Measurements from ENCODE around the gene IQSEC1. TPM values are rescaled to one million over a fixed set of nuclear protein-coding genes. Genes with fewer than 3 reads are reported as not detected.

The IQSEC1 gene
- total and polyA plus RNA-seq, 2 of the 8 experiments (the other 6 are each of a cell fraction or from before 2014, with no cell fraction given) = 6.8 to 28.8 TPM

DNA sequence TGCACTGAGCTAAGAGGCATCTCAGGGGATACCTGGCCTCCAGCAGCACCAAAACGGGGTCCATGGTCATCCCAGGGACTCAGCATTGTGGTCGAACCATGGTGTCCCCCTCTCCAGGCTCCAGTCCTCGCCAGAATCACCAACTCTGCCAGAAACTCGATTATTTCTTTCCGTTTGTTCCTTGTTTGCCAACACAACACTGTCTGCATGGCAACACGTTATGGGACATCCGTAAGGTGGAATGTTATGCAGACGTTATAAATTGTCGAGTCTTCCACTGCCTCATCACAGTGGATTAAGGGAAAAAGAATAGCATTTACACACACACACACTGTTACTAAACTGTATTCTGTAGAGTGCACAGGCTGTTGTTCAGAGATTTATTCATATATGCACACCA lies 179.4 kb downstream of the IQSEC1 start (continued):
- TF ChIP-seq BRCA1 (IDR thresholded peaks at IDR 0.05; ENCODE audit: low read depth, low read length) = no peak
- TF ChIP-seq, protein P1, sequence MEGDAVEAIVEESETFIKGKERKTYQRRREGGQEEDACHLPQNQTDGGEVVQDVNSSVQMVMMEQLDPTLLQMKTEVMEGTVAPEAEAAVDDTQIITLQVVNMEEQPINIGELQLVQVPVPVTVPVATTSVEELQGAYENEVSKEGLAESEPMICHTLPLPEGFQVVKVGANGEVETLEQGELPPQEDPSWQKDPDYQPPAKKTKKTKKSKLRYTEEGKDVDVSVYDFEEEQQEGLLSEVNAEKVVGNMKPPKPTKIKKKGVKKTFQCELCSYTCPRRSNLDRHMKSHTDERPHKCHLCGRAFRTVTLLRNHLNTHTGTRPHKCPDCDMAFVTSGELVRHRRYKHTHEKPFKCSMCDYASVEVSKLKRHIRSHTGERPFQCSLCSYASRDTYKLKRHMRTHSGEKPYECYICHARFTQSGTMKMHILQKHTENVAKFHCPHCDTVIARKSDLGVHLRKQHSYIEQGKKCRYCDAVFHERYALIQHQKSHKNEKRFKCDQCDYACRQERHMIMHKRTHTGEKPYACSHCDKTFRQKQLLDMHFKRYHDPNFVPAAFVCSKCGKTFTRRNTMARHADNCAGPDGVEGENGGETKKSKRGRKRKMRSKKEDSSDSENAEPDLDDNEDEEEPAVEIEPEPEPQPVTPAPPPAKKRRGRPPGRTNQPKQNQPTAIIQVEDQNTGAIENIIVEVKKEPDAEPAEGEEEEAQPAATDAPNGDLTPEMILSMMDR (IDR thresholded peaks at IDR 0.05; ENCODE audit: control extremely low read depth in 1 of 3, insufficient read depth in 1 of 3, low read depth in 1 of 3, low read length in 3 of 3) = no peak
- TF ChIP-seq RFX5 (IDR thresholded peaks at IDR 0.05; ENCODE audit: borderline replicate concordance, low read depth, low read length) = no peak
- no peak for TF ChIP-seq NANOG (IDR thresholded peaks at IDR 0.05; ENCODE audit: insufficient read depth, low read depth, low read length, poor library complexity, severe bottlenecking)
